RWPE2 (cell line): ENCODE results near the gene EML6.

ENCODE experiments used
- ATAC-seq: fragments of 200-7000 bp; cut with Tn5 transposase; 3 replicates; pipeline ENCODE4 v1.9.1; 2021; ENCODE audit warnings: low read depth
- DNase-seq: peaks from one replicate; pipeline ENCODE4 v3.0.0-alpha.2; 2020; ENCODE audit warnings: low spot score
- H3K27ac ChIP-seq: fragments of 450-650 bp; 2 replicates; pipeline ENCODE4 v1.5.1; 2017; ENCODE audit warnings: mild to moderate bottlenecking; ENCODE audit not compliant: poor library complexity, severe bottlenecking
- H3K27me3 ChIP-seq: fragments of 250-450 bp; sonication (Bioruptor Pico); 2 replicates; pipeline ENCODE4 v1.5.1; 2021; ENCODE audit warnings: mild to moderate bottlenecking, moderate library complexity; ENCODE audit not compliant: insufficient read depth, poor library complexity, severe bottlenecking
- H3K36me3 ChIP-seq: fragments of 250-450 bp; sonication (Bioruptor Pico); 2 replicates; pipeline ENCODE4 v1.5.1; 2020; ENCODE audit warnings: low read depth, mild to moderate bottlenecking, moderate library complexity
- H3K4me1 ChIP-seq: fragments of 250-450 bp; sonication (Bioruptor Pico); 2 replicates; pipeline ENCODE4 v1.5.1; 2021; ENCODE audit warnings: mild to moderate bottlenecking, moderate library complexity; ENCODE audit not compliant: insufficient read depth, poor library complexity, severe bottlenecking
- H3K4me3 ChIP-seq: fragments of 250-450 bp; sonication (Bioruptor Pico); 2 replicates; pipeline ENCODE4 v1.5.1; 2021; ENCODE audit warnings: mild to moderate bottlenecking, moderate library complexity; ENCODE audit not compliant: severe bottlenecking
- H3K9me3 ChIP-seq: fragments of 250-450 bp; sonication (Bioruptor Pico); 2 replicates; pipeline ENCODE4 v1.5.1; 2021; ENCODE audit warnings: mild to moderate bottlenecking, moderate library complexity; ENCODE audit not compliant: severe bottlenecking
- TF ChIP-seq, protein P1 (sequence below): fragments of 450-650 bp; IDR thresholded peaks from one replicate; pipeline ENCODE4 v1.5.1; 2017; ENCODE audit warnings: mild to moderate bottlenecking, moderate library complexity; ENCODE audit not compliant: poor library complexity, severe bottlenecking

EML6 gene

GRCh38 chr2:54912305-54912704, 188.8 kb downstream of the EML6 start:
- TF ChIP-seq, protein P1, sequence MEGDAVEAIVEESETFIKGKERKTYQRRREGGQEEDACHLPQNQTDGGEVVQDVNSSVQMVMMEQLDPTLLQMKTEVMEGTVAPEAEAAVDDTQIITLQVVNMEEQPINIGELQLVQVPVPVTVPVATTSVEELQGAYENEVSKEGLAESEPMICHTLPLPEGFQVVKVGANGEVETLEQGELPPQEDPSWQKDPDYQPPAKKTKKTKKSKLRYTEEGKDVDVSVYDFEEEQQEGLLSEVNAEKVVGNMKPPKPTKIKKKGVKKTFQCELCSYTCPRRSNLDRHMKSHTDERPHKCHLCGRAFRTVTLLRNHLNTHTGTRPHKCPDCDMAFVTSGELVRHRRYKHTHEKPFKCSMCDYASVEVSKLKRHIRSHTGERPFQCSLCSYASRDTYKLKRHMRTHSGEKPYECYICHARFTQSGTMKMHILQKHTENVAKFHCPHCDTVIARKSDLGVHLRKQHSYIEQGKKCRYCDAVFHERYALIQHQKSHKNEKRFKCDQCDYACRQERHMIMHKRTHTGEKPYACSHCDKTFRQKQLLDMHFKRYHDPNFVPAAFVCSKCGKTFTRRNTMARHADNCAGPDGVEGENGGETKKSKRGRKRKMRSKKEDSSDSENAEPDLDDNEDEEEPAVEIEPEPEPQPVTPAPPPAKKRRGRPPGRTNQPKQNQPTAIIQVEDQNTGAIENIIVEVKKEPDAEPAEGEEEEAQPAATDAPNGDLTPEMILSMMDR = no peak
- Histone ChIP-seq H3K27me3 (no peaks in the 10 kb centered on the region), H3K9me3 (no peaks in the 10 kb centered on the region), H3K4me3 (no peak overlapping the region), H3K4me1 (no peaks in the 10 kb centered on the region), H3K27ac (no peak overlapping the region), H3K36me3 (no peaks in the 10 kb centered on the region)
- DNase-seq (no peak), ATAC-seq (no peak)

DNA sequence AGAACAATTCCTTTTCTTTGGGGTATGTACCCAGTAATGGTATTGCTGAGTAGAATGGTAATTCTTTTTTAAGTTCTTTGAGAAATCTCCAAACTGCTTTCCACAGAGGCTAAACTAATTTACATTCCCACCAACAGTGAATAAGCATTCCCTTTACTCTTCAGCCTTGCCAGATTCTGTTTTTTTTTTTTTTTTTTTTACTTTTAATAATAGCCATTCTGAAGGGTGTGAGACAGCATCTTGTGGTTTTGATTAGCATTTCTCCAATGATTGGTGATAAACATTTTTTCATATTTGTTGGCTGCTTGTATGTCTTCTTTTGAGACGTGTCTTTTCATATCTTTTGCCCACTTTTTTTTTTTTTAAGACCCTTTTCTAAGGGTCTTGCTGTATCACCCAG, 189.4 kb downstream of the EML6 start:
- Histone ChIP-seq H3K36me3 (no peaks in the 10 kb centered on the region), H3K27me3 (no peaks in the 10 kb centered on the region), H3K4me1 (no peaks in the 10 kb centered on the region), H3K27ac (no peak overlapping the region), H3K9me3 (no peaks in the 10 kb centered on the region), H3K4me3 (no peak overlapping the region)
- TF ChIP-seq, protein P1 = no peak
- no peak for ATAC-seq
- no peak for DNase-seq

GRCh38 chr2:54914637-54915036, 191.2 kb downstream of the EML6 start:
- Histone ChIP-seq H3K9me3 (no peaks in the 10 kb centered on the region), H3K4me3 (no peak overlapping the region), H3K36me3 (no peaks in the 10 kb centered on the region), H3K4me1 (no peaks in the 10 kb centered on the region), H3K27me3 (no peaks in the 10 kb centered on the region), H3K27ac (no peak overlapping the region)
- no peak for DNase-seq
- TF ChIP-seq, protein P1 = no peak
- no peak for ATAC-seq

- no peaks in the 10 kb centered on the region for H3K36me3 ChIP-seq
- DNase-seq (no peak), ATAC-seq (no peak)
- no peaks in the 10 kb centered on the region for H3K27me3 ChIP-seq
- TF ChIP-seq, protein P1 = no peak
- no peaks in the 10 kb centered on the region for H3K9me3 ChIP-seq
- H3K4me3 ChIP-seq = no peak overlapping the region
- no peaks in the 10 kb centered on the region for H3K4me1 ChIP-seq
- H3K27ac ChIP-seq = no peak overlapping the region
Measured at GRCh38 chr2:54915101-54915500, 191.6 kb downstream of the EML6 start.

DNA sequence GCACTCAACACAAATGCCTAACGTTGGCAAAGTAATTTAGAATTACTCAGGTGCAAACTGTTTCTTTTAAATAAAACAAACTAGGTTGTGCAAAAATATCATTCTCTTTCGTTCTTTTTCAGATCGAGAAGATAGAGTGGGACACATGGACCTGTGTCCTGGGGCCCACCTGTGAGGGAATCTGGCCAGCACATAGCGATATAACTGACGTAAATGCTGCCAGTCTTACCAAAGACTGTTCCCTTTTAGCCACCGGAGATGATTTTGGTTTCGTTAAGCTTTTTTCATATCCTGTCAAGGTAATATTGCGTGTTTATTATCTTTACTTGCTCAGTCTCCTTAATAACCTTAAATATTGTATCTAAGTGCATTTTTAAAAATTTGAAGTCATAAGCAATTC, 193.2 kb downstream of the EML6 start:
- Histone ChIP-seq H3K4me1 (no peaks in the 10 kb centered on the region), H3K27me3 (no peaks in the 10 kb centered on the region), H3K27ac (no peak overlapping the region), H3K9me3 (peaks cover 2% of the 10 kb centered on the region), H3K36me3 (no peaks in the 10 kb centered on the region), H3K4me3 (no peak overlapping the region)
- no peak for DNase-seq
- ATAC-seq = no peak
- TF ChIP-seq, protein P1 = no peak
